Ishikawa (cell line): Measurements from ENCODE around the gene ZNF266.

Experiments used
- CEBPB ChIP-seq: IDR thresholded peaks from 2 replicates; pipeline ENCODE4 v1.6.1; 2012
- CREB1 ChIP-seq: IDR thresholded peaks from 2 replicates; pipeline ENCODE4 v1.6.1; 2012; ENCODE audit warnings: low read depth
- EGR1 ChIP-seq: IDR thresholded peaks from 2 replicates; pipeline ENCODE4 v1.6.1; 2012
- EP300 ChIP-seq: IDR thresholded peaks from 2 replicates; pipeline ENCODE4 v1.6.1; 2012; ENCODE audit warnings: borderline replicate concordance
- FOXM1 ChIP-seq: IDR thresholded peaks from 2 replicates; pipeline ENCODE4 v1.6.1; 2012; ENCODE audit warnings: low read depth, borderline replicate concordance
- MAX ChIP-seq: IDR thresholded peaks from 2 replicates; pipeline ENCODE4 v1.6.1; 2012
- NFIC ChIP-seq: IDR thresholded peaks from 2 replicates; pipeline ENCODE4 v1.6.1; 2012
- RAD21 ChIP-seq: IDR thresholded peaks from 2 replicates; pipeline ENCODE4 v1.6.1; 2012; ENCODE audit warnings: low read depth
- TAF1 ChIP-seq: IDR thresholded peaks from 2 replicates; pipeline ENCODE4 v1.6.1; 2012; ENCODE audit warnings: low read depth, mild to moderate bottlenecking
- TCF12 ChIP-seq: IDR thresholded peaks from 2 replicates; pipeline ENCODE4 v1.6.1; 2012; ENCODE audit warnings: low read depth
- TEAD4 ChIP-seq: IDR thresholded peaks from 2 replicates; pipeline ENCODE4 v1.6.1; 2012
- YY1 ChIP-seq: IDR thresholded peaks from 2 replicates; pipeline ENCODE4 v1.6.1; 2012; ENCODE audit warnings: low read depth
- ZBTB7A ChIP-seq: IDR thresholded peaks from 2 replicates; pipeline ENCODE4 v1.6.1; 2012; ENCODE audit warnings: low read depth
- TF ChIP-seq, protein P1 (sequence below): IDR thresholded peaks from 2 replicates; pipeline ENCODE4 v1.6.1; 2012
- TF ChIP-seq, protein P2 (sequence below): IDR thresholded peaks from 2 replicates; pipeline ENCODE4 v1.6.1; 2012; ENCODE audit warnings: low read depth, mild to moderate bottlenecking

ZNF266 gene

GRCh38 chr19:9381361-9381785 lies 54.0 kb downstream of the ZNF266 start:
- no peak for TF ChIP-seq TCF12
- no peak for TF ChIP-seq TAF1
- TF ChIP-seq FOXM1 = no peak
- TF ChIP-seq TEAD4 = no peak
- TF ChIP-seq, protein P1, sequence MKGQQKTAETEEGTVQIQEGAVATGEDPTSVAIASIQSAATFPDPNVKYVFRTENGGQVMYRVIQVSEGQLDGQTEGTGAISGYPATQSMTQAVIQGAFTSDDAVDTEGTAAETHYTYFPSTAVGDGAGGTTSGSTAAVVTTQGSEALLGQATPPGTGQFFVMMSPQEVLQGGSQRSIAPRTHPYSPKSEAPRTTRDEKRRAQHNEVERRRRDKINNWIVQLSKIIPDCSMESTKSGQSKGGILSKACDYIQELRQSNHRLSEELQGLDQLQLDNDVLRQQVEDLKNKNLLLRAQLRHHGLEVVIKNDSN = no peak
- TF ChIP-seq YY1 = no peak
- TF ChIP-seq, protein P2, sequence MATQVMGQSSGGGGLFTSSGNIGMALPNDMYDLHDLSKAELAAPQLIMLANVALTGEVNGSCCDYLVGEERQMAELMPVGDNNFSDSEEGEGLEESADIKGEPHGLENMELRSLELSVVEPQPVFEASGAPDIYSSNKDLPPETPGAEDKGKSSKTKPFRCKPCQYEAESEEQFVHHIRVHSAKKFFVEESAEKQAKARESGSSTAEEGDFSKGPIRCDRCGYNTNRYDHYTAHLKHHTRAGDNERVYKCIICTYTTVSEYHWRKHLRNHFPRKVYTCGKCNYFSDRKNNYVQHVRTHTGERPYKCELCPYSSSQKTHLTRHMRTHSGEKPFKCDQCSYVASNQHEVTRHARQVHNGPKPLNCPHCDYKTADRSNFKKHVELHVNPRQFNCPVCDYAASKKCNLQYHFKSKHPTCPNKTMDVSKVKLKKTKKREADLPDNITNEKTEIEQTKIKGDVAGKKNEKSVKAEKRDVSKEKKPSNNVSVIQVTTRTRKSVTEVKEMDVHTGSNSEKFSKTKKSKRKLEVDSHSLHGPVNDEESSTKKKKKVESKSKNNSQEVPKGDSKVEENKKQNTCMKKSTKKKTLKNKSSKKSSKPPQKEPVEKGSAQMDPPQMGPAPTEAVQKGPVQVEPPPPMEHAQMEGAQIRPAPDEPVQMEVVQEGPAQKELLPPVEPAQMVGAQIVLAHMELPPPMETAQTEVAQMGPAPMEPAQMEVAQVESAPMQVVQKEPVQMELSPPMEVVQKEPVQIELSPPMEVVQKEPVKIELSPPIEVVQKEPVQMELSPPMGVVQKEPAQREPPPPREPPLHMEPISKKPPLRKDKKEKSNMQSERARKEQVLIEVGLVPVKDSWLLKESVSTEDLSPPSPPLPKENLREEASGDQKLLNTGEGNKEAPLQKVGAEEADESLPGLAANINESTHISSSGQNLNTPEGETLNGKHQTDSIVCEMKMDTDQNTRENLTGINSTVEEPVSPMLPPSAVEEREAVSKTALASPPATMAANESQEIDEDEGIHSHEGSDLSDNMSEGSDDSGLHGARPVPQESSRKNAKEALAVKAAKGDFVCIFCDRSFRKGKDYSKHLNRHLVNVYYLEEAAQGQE = no peak
- no peak for TF ChIP-seq CEBPB
- no peak for TF ChIP-seq CREB1
- TF ChIP-seq RAD21 = no peak
- TF ChIP-seq EP300 = no peak
- no peak for TF ChIP-seq NFIC

DNA sequence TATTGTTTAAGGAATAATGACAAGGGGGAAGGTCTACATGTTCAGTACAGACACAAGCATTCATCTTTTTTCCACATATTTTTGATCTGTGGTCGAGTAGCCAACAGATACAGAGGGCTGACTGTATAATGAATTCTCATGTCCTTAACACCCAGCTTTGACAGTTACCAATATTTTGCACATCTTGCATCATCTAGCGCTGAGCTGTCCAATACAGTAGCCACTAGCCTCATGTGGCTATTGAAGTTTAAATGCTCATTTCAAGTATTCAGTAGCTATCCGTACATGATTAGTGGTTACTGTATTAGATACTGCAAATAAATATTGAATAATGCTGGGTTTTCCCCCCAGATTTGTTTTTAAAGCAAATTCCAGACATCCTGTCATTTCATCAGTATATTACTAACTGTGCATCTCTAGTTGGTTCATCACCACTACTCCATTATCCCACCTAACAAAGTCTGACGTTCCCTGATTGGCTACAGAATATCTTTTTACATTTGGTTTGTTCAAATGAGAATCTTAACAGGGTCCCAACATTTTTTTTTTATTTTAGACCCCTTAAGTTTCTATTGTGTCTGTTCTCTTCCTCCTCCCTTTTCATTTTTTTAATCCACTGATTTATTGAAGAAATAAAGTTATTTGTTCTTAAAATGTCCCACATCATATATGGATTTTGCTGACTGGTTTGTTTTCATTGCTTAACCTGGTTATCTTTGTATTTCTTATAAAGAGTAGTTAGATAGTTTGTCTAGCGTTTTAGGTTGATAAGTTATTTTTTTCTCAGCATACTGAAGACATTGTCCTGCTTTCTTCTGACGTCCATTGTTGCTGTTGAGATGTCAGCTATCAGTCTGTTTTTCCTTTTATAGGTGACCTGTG lies 64.4 kb downstream of the ZNF266 start:
- TF ChIP-seq TCF12 (no peak), RAD21 (no peak), NFIC (no peak), MAX (no peak), CEBPB (no peak)
- TF ChIP-seq, protein P1 = no peak

DNA sequence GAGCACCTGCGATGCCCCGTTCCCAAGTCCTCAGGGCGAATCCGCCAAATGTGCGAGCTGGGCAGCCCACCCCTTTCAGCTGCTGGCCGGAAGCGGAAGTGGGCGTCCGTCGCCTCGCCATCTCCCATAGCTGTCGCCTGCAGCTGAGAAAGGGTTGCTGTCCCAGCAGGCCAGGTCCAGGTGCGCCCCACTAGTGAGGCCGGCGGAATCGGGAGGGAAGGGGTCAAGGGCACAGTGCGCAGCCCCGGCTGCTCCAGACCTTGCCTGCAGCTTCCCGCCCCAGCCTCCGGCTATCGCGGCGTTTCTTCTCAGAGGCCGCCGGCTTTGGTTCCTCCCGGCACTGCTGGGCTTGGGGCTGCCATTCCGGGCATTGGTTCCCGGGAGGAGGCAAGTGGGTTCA lies 72.5 kb downstream of the ZNF266 start, which contains the start of gene ZNF177:
TSS of gene ZNF177 (plus strand) at position 109 of the 400 bp plus-strand sequence. CDS start 15,299 bp downstream, outside the sequence.
- TF ChIP-seq TCF12 (no peak), CEBPB (no peak), NFIC (no peak), ZBTB7A (no peak), EGR1 (no peak), YY1 (no peak), CREB1 (no peak), MAX (no peak), EP300 (no peak), FOXM1 (no peak)
- TF ChIP-seq, protein P2 = no peak
- TF ChIP-seq, protein P1 = no peak
